Mesodermal cell (in vitro differentiated cells): ENCODE measurements around the gene ADIG. TPM values are rescaled to one million over a fixed set of nuclear protein-coding genes. Genes with fewer than 3 reads are reported as not detected.

ENCODE experiments used
- H3K27ac ChIP-seq: 2 replicates; pipeline ENCODE4 v1.7.0; 2013; ENCODE audit warnings: mild to moderate bottlenecking, low read depth, low read length, moderate library complexity; ENCODE audit not compliant: severe bottlenecking
- H3K36me3 ChIP-seq: 2 replicates; pipeline ENCODE4 v1.7.1; 2013; ENCODE audit warnings: mild to moderate bottlenecking, low read length, moderate library complexity; ENCODE audit not compliant: control insufficient read depth, insufficient read depth
- H3K4me1 ChIP-seq: one replicate; pipeline ENCODE4 v1.7.1; 2013; ENCODE audit warnings: mild to moderate bottlenecking, low read length; ENCODE audit not compliant: insufficient read depth, control insufficient read depth, poor library complexity, severe bottlenecking
- H3K4me3 ChIP-seq: 2 replicates; pipeline ENCODE4 v1.7.0; 2013; ENCODE audit warnings: low read length, control low read depth, mild to moderate bottlenecking; ENCODE audit not compliant: insufficient read depth, poor library complexity, severe bottlenecking; ENCODE audit errors: extremely low read depth
- H3K9me3 ChIP-seq: 2 replicates; pipeline ENCODE4 v1.7.1; 2013; ENCODE audit warnings: mild to moderate bottlenecking, low read length, moderate library complexity; ENCODE audit not compliant: control insufficient read depth
- WGBS, 2 experiments: methylation state at CpG; one replicate each; pipeline ENCODE4 v1.1.5; 2013; ENCODE audit warnings: missing lambda C conversion rate in 2 of 2; ENCODE audit not compliant: insufficient coverage in 2 of 2; 5-methylcytosine and 5-hydroxymethylcytosine counted together
- polyA plus RNA-seq, 2 experiments: library from polyadenylated mRNA; stranded (reverse); fragments of 50-300 nt; gene quantifications; one replicate each; pipeline ENCODE4 v1.2.3, GENCODE V29; 2013

Gene ADIG
- not detected for polyA plus RNA-seq (2013, experiment 1 of 2)
- polyA plus RNA-seq (2013, experiment 2 of 2): not detected

GRCh38 chr20:38581013-38581412 lies at the start of gene ADIG:
Gene ADIG, plus strand, starts transcription at chr20:38581197. Its CDS starts 54 bp downstream, at chr20:38581251.
- no peak within 1 kb of the TSS for H3K27ac ChIP-seq
- no peaks in the 10 kb centered on the region for H3K9me3 ChIP-seq
- 93 to 95% methylated on average over 5 of the region's 5 CpGs for WGBS, 2 experiments
- peaks cover 20% of the 10 kb centered on the region for H3K4me1 ChIP-seq
- peaks cover 11% of the 10 kb centered on the region for H3K36me3 ChIP-seq
- no peak within 1 kb of the TSS for H3K4me3 ChIP-seq

- Histone ChIP-seq H3K4me1 (no peaks in the 10 kb centered on the region), H3K4me3 (no peak overlapping the region), H3K9me3 (no peaks in the 10 kb centered on the region), H3K36me3 (peaks cover 88% of the 10 kb centered on the region), H3K27ac (no peak overlapping the region)
- 97% methylated on average over 7 to 9 of the region's 11 CpGs for WGBS, 2 experiments
Measured at GRCh38 chr20:38534756-38535155, 46.2 kb upstream of the ADIG start.

- Histone ChIP-seq H3K36me3 (peaks cover 89% of the 10 kb centered on the region), H3K4me1 (no peaks in the 10 kb centered on the region), H3K9me3 (no peaks in the 10 kb centered on the region), H3K27ac (no peak overlapping the region), H3K4me3 (no peak overlapping the region)
- 100% methylated on average over 1 of the region's 2 CpGs; no CpG with 5 or more reads in 1 of the 2 experiments for WGBS, 2 experiments
Measured at GRCh38 chr20:38536310-38536709, 44.7 kb upstream of the ADIG start.

GRCh38 chr20:38537176-38537575 lies 43.8 kb upstream of the ADIG start:
- Histone ChIP-seq H3K36me3 (peaks cover 91% of the 10 kb centered on the region), H3K4me1 (no peaks in the 10 kb centered on the region), H3K27ac (no peak overlapping the region), H3K9me3 (no peaks in the 10 kb centered on the region), H3K4me3 (no peak overlapping the region)
- WGBS, 2 experiments: 100% methylated on average over 1 of the region's 1 CpG

GRCh38 chr20:38538789-38539188 lies 42.2 kb upstream of the ADIG start:
- no peak overlapping the region for H3K27ac ChIP-seq
- H3K36me3 ChIP-seq: peaks cover 96% of the 10 kb centered on the region
- H3K4me3 ChIP-seq: no peak overlapping the region
- H3K4me1 ChIP-seq: no peaks in the 10 kb centered on the region
- WGBS, 2 experiments: no CpG with 5 or more reads among the region's 2 CpGs
- no peaks in the 10 kb centered on the region for H3K9me3 ChIP-seq

- Histone ChIP-seq H3K9me3 (no peaks in the 10 kb centered on the region), H3K4me1 (no peaks in the 10 kb centered on the region), H3K4me3 (no peak overlapping the region), H3K36me3 (peaks cover 97% of the 10 kb centered on the region), H3K27ac (no peak overlapping the region)
- WGBS, 2 experiments: 97 to 100% methylated on average over 7 of the region's 7 CpGs
Measured at GRCh38 chr20:38543014-38543906, 37.7 kb upstream of the ADIG start.

GRCh38 chr20:38545771-38546170 lies 35.2 kb upstream of the ADIG start:
- H3K36me3 ChIP-seq: peaks cover 93% of the 10 kb centered on the region
- H3K4me1 ChIP-seq: no peaks in the 10 kb centered on the region

GRCh38 chr20:38547288-38548085 lies 33.5 kb upstream of the ADIG start:
- Histone ChIP-seq H3K4me1 (no peaks in the 10 kb centered on the region), H3K36me3 (peaks cover 92% of the 10 kb centered on the region), H3K27ac (no peak overlapping the region), H3K9me3 (no peaks in the 10 kb centered on the region), H3K4me3 (no peak overlapping the region)
- WGBS, 2 experiments: no CpG with 5 or more reads among the region's 3 CpGs

More at GRCh38 chr20:38545771-38546170, 35.2 kb upstream of the ADIG start:
- WGBS, 2 experiments: 100% methylated on average over 1 of the region's 2 CpGs
- Histone ChIP-seq H3K4me3 (no peak overlapping the region), H3K9me3 (no peaks in the 10 kb centered on the region), H3K27ac (no peak overlapping the region)

GRCh38 chr20:38548356-38549083 lies 32.5 kb upstream of the ADIG start:
- 93 to 100% methylated on average over 2 of the region's 3 CpGs for WGBS, 2 experiments
- H3K4me1 ChIP-seq: no peaks in the 10 kb centered on the region
- no peaks in the 10 kb centered on the region for H3K9me3 ChIP-seq
- H3K36me3 ChIP-seq: peaks cover 92% of the 10 kb centered on the region
- no peak overlapping the region for H3K4me3 ChIP-seq
- no peak overlapping the region for H3K27ac ChIP-seq

GRCh38 chr20:38550274-38550673 lies 30.7 kb upstream of the ADIG start:
- H3K27ac ChIP-seq: no peak overlapping the region
- H3K4me1 ChIP-seq: no peaks in the 10 kb centered on the region
- peaks cover 95% of the 10 kb centered on the region for H3K36me3 ChIP-seq
- H3K4me3 ChIP-seq: no peak overlapping the region
- WGBS, 2 experiments: 100% methylated on average over 1 of the region's 1 CpG; no CpG with 5 or more reads in 1 of the 2 experiments
- H3K9me3 ChIP-seq: no peaks in the 10 kb centered on the region
